ENCODE data around the gene DACH2.

DACH2 gene

DNA sequence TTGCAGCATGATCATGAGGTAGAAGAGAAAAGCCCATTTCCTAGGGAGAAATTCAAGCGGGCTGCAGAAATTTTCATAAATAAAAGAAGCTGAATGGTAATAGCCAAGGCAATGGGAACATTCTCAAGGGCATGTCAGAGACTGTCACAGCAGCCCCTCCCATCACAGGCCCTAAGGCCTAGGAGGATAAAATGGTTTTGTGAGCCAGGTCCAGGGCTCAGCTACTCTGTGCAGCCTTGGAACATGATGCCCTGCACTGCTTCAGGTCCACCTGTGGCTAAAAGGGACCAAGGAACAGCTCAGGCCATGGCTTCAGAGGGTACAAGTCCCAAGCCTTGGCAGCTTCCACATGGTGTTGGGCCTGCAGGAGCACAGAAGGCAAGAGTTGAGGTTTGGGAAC, 93.3 kb downstream of the DACH2 start:
- Histone ChIP-seq H3K9ac (ENCODE audit: low read depth, low read length, poor library complexity, severe bottlenecking) (no peak overlapping the region), H3K9me2 (replicated peaks; ENCODE audit: low read depth, low read length) (no peaks in the 10 kb centered on the region), H3K9me3 (ENCODE audit: insufficient read depth, low read depth, low read length) (no peaks in the 10 kb centered on the region), H3K27me3 (ENCODE audit: insufficient read depth, low read length, poor library complexity, severe bottlenecking) (no peaks in the 10 kb centered on the region), H4K20me1 (ENCODE audit: insufficient read depth, low read length, poor library complexity, severe bottlenecking) (no peaks in the 10 kb centered on the region), H3K36me3 (ENCODE audit: insufficient read depth, low read length) (no peaks in the 10 kb centered on the region), H3F3A (ENCODE audit: low read depth) (no peaks in the 10 kb centered on the region), H3K4me2 (ENCODE audit: low read depth, low read length, poor library complexity, severe bottlenecking) (no peak overlapping the region), H2AFZ (ENCODE audit: low read length) (no peak overlapping the region), H3K4me3 (ENCODE audit: low read length, poor library complexity, severe bottlenecking) (no peak overlapping the region), H3K79me2 (ENCODE audit: insufficient read depth, low read length) (no peaks in the 10 kb centered on the region), H3K4me1 (ENCODE audit: insufficient read depth, low read length, poor library complexity, severe bottlenecking) (no peaks in the 10 kb centered on the region)
- TF ChIP-seq, protein P1, sequence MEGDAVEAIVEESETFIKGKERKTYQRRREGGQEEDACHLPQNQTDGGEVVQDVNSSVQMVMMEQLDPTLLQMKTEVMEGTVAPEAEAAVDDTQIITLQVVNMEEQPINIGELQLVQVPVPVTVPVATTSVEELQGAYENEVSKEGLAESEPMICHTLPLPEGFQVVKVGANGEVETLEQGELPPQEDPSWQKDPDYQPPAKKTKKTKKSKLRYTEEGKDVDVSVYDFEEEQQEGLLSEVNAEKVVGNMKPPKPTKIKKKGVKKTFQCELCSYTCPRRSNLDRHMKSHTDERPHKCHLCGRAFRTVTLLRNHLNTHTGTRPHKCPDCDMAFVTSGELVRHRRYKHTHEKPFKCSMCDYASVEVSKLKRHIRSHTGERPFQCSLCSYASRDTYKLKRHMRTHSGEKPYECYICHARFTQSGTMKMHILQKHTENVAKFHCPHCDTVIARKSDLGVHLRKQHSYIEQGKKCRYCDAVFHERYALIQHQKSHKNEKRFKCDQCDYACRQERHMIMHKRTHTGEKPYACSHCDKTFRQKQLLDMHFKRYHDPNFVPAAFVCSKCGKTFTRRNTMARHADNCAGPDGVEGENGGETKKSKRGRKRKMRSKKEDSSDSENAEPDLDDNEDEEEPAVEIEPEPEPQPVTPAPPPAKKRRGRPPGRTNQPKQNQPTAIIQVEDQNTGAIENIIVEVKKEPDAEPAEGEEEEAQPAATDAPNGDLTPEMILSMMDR (conservative IDR thresholded peaks at IDR 0.05; ENCODE audit: low read length), result no peak
- TF ChIP-seq EZH2phosphoT487 (IDR thresholded peaks at IDR 0.05; ENCODE audit: borderline replicate concordance), result no peak

DNA sequence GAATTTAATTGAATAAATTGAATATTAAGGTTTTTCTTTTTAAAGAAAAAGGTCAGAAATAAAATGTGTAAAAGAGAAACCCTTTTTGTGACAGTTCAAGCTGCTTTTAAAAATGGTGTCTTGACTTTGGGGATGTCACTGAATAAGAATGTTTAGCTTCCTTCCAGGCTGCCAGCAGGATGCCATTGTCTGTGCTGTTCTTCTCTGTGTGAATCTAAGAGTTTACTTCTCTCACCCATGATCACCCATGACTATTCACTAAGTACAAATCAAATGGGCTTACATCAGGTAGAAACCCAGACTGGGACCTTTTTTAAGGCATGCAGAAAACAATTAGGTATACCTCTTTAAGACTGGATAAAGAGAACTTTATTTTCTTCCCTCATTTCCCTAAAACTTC, 115.3 kb downstream of the DACH2 start:
- no peaks in the 10 kb centered on the region for H3K9me3 ChIP-seq (ENCODE audit: insufficient read depth, low read depth, low read length)
- TF ChIP-seq, protein P1 (conservative IDR thresholded peaks at IDR 0.05; ENCODE audit: low read length), result no peak
- TF ChIP-seq EZH2phosphoT487 (IDR thresholded peaks at IDR 0.05; ENCODE audit: borderline replicate concordance), result no peak
- H3F3A ChIP-seq (ENCODE audit: low read depth), result no peaks in the 10 kb centered on the region
- H3K4me1 ChIP-seq (ENCODE audit: insufficient read depth, low read length, poor library complexity, severe bottlenecking), result no peaks in the 10 kb centered on the region
- no peaks in the 10 kb centered on the region for H3K79me2 ChIP-seq (ENCODE audit: insufficient read depth, low read length)
- H3K36me3 ChIP-seq (ENCODE audit: insufficient read depth, low read length), result no peaks in the 10 kb centered on the region
- no peaks in the 10 kb centered on the region for H3K27me3 ChIP-seq (ENCODE audit: insufficient read depth, low read length, poor library complexity, severe bottlenecking)
- H3K9ac ChIP-seq (ENCODE audit: low read depth, low read length, poor library complexity, severe bottlenecking), result no peak overlapping the region
- no peaks in the 10 kb centered on the region for H3K9me2 ChIP-seq (replicated peaks; ENCODE audit: low read depth, low read length)
- H4K20me1 ChIP-seq (ENCODE audit: insufficient read depth, low read length, poor library complexity, severe bottlenecking), result no peaks in the 10 kb centered on the region
- H2AFZ ChIP-seq (ENCODE audit: low read length), result no peak overlapping the region
- no peak overlapping the region for H3K4me3 ChIP-seq (ENCODE audit: low read length, poor library complexity, severe bottlenecking)
- no peak overlapping the region for H3K4me2 ChIP-seq (ENCODE audit: low read depth, low read length, poor library complexity, severe bottlenecking)

DNA sequence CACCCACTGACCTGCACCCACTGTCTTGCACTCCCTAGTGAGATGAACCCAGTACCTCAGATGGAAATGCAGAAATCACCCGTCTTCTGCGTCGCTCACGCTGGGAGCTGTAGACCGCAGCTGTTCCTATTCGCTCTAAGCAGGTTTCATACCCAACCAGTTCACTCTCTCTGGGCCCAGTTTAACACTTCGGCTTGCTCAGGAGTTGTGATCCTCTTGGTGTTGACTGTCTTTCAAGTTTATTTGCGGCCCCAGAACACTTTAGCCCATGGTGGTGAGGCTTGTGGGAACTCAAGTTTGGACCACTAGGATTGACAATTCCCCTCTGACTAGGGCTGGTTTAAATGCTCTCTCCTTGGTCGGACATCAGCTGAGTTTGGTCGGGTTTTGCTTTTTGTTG, 147.0 kb downstream of the DACH2 start:
- Histone ChIP-seq H3K4me2 (ENCODE audit: low read depth, low read length, poor library complexity, severe bottlenecking) (no peak overlapping the region), H3K9ac (ENCODE audit: low read depth, low read length, poor library complexity, severe bottlenecking) (no peak overlapping the region), H3K36me3 (ENCODE audit: insufficient read depth, low read length) (no peaks in the 10 kb centered on the region), H3K27me3 (ENCODE audit: insufficient read depth, low read length, poor library complexity, severe bottlenecking) (no peaks in the 10 kb centered on the region), H3K4me3 (ENCODE audit: low read length, poor library complexity, severe bottlenecking) (no peak overlapping the region), H3K79me2 (ENCODE audit: insufficient read depth, low read length) (no peaks in the 10 kb centered on the region), H3F3A (ENCODE audit: low read depth) (no peaks in the 10 kb centered on the region), H3K9me2 (replicated peaks; ENCODE audit: low read depth, low read length) (no peaks in the 10 kb centered on the region), H2AFZ (ENCODE audit: low read length) (no peak overlapping the region), H3K4me1 (ENCODE audit: insufficient read depth, low read length, poor library complexity, severe bottlenecking) (no peaks in the 10 kb centered on the region), H4K20me1 (ENCODE audit: insufficient read depth, low read length, poor library complexity, severe bottlenecking) (no peaks in the 10 kb centered on the region), H3K9me3 (ENCODE audit: insufficient read depth, low read depth, low read length) (no peaks in the 10 kb centered on the region)
- TF ChIP-seq EZH2phosphoT487 (IDR thresholded peaks at IDR 0.05; ENCODE audit: borderline replicate concordance), result no peak
- TF ChIP-seq, protein P1 (conservative IDR thresholded peaks at IDR 0.05; ENCODE audit: low read length), result no peak

Measured in Loucy (cell line).